ENCODE measurements around the gene NF1.
"Not testable (repeated sequence)": the region's sequence is repeated elsewhere in the genome, so short reads cannot be mapped to it uniquely, and the experiment has no call there.

NF1 gene

DNA sequence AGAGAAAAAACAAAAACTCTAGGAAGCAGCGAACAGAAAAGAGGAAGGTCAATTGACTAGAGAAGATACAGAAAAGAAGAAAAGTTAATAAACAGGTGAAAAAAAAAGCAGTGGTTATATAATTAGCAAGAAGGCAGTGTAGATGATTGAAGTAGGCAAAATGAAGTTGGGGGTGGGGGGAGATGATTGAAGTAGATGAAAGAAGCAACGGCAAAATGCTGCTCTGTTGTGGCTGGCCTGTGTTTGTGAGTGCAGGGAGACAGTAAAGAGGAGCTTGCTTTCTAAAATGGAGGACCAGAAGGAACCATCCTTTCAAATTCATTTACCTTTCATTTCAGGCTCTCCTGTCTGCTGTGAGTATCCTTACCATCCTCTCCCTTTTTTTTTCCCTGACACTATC, 215.5 kb downstream of the NF1 start:
- DNase-seq: peak; percentile 40

DNA sequence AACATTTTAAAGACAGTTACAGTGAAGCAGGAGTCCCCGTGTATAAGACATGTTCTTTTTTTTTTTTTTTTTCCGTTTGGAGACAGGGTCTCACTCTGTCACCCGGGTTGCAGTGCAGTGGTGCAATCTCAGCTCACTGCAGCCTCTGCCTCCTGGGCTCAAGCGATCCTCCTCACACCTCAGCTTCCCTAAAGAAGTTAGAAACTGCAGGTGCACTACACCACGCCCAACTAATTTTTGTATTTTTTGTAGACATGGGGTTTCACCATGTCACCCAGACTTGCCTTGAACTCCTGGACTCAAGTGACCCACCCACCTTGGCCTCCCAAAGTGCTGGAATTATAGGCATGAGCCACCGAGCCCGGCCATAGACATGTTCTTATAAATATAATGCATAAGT, 216.1 kb downstream of the NF1 start:
- DNase-seq: peak; percentile 41

DNA sequence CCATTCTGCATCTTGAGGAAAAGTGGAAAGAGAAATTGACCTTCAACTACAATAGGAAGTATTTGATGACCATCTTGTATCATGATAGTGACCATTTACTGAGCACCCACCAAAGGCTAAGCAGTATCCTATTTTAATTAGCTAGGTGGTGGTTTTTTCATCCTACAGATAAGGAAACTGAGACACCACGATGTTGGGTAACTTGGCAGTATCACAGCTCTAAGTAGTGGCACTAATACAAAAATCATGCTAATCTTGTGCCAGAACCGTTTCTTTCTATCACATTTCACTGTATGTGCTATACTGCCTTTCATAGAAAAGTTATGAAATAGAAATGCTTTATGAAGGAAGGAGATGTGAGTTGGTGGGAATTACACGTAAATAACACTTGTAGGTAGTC, 216.7 kb downstream of the NF1 start:
- DNase-seq: no peak

DNA sequence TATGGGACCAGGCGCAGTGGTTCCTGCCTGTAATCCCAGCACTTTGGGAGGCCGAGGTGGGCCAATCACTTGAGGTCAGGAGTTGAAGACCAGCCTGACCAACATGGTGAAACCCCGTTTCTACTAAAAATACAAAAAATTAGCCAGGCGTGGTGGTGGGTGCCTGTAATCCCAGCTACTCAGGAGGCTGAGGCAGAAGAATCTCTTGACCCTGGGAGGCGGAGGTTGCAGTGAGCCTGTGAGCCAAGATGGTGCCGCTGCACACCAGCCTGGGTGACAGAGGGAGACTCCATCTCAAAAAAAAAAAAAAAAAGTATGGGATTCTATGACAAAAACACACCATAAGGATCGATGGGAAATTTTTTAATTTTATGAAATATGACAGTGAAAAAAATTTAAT, 217.4 kb downstream of the NF1 start:
- peak; percentile 55 for DNase-seq

DNA sequence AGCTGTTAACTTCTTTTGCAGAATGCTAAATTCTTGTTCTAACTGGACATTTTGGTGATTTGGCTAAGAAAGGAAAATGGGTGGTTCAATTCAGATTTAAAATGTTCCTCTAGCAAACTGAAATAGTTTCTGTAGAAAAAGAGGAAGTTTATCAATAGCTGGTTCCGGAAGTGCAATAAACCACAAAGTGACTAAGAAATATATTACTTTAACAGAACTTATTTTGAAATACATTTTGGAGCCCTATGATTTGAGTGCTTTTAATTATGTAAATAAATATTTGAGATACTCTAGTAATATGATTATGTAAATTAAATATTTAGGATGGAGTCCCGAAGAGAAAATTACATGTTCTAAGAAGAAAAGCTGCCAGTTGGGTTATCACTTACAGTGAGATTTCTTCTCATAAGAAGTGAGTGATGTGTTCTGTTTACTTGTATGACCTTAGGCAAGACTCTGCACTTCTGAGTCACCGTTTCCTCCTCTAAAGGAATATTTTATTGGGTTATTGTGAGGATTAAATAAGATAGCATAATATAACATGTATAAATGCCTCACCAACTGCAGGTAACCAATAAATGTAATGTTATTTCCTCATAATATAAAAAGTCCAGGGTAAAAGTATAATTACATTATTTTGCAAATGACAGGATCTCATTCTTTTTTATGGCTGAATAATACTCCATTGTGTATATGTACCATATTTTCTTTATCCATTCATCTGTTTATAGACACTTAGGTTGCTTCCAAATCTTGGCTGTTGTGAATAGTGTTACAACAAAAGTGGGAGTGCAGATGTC, 219.4 kb downstream of the NF1 start, which contains the start of gene EVI2B:
Gene EVI2B (minus strand): TSS at position 73 of the 800 bp plus-strand sequence. CDS start 8,445 bp downstream, outside the sequence.
- no peak for DNase-seq

DNA sequence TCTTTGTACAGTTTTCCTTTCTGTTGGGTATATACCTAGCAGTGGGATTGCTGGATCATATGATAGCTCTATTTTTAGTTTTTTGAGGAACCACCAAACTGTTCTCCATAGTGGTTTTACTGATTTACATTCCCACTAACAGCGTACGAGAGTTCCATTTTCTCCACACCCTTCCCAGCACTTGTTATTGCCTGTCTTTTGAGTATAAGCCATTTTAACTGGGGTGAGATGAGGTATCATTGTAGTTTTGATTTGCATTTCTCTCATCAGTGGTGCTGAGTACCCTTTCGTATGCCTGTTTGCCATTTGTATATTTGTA, 220.0 kb downstream of the NF1 start:
- no peak for DNase-seq

DNA sequence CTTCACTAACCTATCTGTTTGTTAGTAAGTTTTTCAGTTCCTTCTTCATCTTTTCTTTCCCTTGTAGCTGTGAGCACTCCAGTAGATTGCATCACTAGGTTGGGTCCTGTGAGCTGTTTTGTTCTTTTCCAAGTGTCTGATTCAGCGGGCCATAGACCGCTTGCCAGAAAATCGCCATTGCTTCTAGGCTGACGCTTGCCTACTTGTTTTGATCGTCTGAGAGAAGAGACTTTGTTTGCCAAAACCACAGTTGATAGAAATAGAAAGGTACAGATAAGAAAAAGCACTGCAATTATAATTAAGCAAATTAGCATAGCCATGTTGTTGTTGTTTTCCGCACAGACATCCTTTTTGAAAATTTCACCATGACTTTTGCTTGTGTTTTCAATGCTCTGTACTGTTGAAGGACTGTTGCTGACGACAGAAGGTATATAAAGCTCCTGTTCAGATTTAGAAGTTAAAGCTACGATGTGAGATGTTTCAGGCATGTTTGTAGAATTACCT, 223.6 kb downstream of the NF1 start:
- peak; percentile 66 for DNase-seq

DNA sequence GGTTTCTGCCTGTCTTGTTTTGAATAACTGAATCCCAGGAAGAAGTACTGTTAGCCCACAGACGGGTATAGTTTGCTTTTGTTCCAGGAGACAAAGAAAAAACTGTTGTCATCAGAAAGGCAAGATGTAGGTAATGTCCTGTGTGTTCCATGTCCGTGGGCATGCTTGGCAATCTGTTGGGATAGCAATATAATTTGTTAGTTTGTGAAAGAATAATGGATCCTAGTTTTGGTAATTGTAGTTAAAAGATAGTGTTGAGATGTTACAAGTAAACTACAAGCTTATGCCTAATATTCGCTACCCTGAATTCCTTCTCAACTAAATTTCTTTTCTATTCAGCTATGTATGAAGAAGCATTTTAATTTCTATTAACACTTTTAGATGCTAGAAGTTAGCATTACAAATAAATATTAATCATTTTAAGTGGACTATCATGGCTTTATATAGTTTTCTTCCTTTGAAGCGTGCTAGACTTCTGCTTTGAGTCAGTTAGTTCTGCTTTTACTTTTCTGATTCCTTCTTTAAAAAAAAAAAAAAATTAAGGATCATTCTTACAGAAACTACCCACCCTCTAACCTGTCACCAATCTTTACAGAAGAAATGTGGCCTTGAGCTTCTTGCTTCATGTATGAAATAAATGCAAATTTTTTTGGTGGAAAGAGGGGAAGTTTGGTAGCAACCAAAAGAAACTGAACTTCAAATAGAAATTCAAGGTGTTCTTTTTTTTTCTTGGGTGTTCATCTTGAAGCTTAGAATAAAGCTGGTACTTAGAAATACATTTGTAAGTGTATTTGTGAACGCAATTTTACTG, 224.3 kb downstream of the NF1 start:
- no peak for DNase-seq

DNA sequence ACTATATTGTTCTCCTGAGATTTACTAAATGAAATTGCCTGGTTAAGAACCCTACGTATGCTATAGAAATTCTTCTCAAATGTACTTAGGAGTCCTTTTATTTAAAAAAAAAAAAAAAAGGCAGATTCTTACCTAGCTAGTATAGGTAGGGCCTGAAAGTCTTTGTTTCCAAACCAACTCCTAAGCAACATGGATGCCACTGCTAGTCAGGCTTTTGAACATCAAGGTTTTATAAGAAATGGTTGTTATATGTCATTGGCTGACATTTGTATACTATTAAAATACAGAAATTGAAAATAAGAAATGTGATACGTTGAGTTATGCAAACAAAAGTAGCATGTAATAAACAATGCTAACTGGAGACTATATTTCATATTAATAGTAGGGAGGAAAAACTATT, 225.5 kb downstream of the NF1 start:
- DNase-seq: no peak

DNA sequence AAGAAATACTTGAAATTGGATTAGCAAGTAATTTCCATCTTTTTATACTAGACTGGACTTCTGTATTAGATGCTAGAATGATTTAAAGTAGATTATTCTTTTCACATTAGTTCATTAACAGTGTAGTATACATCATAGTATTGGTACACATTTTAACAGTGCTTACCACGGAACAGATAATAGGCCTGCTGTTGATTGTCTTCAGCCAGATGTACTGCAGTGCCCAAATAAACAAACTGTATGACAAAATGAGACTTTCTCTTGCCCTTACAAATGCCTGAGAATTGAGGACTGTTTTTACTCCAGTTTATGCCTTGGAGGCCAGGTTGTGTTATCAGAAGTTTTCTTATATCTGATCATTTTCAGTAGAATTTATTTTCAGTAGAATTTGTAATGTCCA, 226.0 kb downstream of the NF1 start:
- no peak for DNase-seq

DNA sequence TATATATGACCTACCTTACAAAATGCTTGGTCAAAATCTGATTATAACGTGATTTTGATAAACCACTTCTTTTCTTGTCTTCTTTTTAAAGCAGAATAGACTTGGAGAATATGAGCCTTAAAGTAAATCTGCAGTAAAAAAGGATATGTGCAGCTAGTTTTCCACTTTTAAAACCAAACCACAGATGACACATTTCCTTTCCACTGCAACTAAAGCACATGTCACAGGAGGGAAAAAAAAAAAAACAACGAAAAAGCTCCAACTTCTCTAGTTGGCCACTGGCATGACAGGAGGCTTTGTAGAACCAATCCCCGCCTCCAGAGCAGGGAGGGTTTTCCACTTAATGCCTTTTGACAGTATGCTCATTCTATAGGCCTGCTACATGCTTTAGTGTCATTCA, 226.7 kb downstream of the NF1 start, which contains the start of gene EVI2A:
Gene EVI2A (minus strand): TSS at position 142 of the 400 bp plus-strand sequence. CDS start 2,609 bp downstream, outside the sequence.
- peak; percentile 79 for DNase-seq

DNA sequence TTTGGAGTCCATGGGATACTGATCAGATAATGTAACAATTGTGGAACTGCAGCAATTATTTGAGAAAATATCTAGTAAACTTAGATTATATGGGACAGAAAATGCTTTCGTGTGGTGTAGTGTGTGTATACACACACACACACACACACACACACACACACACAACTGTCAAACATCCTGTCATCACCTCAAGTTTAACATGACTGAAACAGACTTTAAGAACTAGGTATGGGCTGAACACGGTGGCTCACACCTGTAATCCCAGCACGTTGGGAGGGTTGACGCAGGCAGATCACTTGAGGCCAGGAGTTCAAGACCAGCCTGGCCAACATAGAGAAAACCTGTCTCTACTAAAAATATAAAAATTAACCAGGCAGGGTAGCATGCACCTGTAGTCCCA, 227.2 kb downstream of the NF1 start:
- DNase-seq: no peak

DNA sequence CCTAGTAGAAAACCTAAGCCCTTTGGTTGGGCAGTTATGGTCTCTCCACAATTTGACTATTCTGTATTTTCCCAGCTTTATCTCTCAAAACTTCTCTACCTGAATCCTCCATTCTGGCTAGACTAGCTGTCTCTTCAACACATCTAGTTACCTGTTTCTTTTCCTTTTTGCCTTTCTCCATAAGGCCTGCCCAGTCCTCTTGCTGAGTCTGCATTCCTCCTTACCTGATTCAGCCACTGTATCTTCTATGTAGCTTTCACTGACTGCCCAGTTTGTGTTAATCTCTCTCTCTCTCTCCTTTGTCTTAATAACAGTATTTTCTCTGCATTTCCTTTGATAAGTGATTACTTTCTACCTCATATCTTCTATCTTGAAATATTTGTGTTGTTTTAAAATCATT, 228.8 kb downstream of the NF1 start:
- no peak for DNase-seq

DNA sequence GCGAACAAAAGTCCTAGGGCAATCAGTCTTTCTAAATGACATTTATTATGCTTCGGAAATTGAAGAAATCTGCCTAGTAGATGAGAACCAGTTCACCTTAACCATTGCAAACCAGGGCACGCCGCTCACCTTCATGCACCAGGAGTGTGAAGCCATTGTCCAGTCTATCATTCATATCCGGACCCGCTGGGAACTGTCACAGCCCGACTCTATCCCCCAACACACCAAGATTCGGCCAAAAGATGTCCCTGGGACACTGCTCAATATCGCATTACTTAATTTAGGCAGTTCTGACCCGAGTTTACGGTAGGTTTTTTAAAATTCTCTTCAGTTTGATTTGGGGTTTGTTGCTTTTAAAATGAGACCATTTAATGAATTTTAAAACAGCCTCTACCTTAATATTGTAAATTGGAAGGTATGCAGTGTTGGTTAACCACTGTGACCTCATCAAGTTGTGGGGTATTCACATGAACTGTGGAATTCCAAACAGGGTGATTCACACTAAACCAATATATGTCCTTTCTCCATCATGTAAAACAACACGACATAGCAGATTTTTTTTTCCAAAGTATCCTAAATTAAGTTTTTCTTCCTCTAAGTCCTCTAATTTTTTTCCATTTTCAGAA, 232.9 kb downstream of the NF1 start:
- no peak for DNase-seq

DNA sequence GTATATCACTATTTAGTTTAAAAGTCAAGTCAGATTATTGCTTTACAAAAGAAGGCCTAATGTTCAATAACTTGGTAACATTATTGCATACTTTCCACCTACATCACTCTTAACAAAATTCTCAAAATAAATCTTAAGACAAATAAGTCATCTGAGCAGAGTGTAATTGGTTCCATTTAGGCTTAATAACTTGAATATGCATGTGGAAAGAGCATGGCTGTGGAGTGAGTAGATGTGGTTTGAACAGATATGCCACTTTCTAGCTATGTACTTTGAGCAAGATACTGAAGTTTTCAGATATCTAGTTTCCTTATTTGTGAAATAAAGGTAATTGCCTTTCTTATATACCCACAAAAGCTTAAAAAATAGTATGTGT, 233.4 kb downstream of the NF1 start:
- no peak for DNase-seq

DNA sequence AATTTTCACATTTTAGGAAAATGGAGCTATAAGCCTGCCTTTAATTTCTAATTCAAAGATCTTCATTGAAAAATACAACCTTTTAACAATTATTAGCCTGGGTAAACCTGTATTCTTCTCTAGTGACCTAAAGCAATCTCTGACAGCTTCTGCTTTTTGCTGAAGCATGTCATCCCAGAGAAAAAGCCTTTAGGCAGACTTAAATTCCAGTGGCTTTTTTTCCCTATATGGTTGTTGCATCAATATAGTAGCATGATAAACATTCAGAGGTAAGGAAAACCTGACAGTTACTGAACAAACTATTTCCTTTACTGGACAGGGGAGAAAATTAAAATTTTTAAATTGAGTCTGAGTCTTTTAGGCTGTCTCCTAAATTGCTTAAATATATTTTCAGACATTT, 234.4 kb downstream of the NF1 start:
- no peak for DNase-seq

DNA sequence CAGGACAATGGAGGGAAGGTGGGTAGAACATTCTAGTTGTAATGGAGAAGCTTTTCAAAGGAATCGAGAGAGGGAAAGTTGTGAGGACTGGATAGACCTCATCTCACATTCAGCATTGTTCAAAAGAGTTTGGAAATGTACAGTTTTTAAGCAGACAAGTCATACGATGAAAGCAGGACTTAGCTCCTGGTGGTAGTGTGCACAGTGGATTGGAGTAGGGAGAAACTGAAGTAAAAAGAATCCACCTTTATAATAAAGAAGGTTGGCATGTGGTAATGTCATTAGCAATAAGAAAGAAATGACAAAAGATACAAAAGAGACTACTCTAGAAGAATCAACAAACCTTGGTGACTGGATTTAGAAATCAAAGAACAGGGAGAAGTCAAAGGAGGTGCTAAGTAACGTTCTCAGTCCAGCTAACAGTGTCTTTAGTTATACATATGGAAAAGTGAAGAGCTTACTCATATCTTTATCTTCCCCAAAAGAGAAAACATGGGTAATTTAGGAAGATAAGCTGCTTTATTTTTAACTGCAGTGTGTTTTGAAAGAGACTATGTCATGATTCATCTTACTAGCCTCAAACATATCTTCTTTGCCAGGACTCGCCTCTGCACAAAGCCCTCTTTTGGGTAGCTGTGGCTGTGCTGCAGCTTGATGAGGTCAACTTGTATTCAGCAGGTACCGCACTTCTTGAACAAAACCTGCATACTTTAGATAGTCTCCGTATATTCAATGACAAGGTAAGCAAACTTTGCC, 245.3 kb downstream of the NF1 start:
- no peak for DNase-seq

DNA sequence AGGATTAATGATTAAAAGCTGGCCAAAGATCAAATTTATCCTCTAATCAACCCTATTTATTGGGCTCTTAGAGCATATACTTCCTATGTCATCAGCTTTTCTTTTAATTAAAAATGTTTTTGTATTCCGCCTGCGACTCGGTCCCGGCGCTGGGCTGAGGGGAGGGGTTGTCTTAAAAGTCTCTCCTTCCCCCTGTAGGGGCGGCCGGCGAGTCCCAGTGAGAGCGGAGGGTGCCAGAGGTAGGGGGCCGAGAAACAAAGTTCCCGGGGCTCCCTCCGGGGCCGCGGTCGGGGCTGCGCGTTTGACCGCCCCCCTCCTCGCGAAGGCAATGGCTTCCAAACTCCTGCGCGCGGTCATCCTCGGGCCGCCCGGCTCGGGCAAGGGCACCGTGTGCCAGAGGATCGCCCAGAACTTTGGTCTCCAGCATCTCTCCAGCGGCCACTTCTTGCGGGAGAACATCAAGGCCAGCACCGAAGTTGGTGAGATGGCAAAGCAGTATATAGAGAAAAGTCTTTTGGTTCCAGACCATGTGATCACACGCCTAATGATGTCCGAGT, 250.5 kb downstream of the NF1 start:
- DNase-seq: not testable (repeated sequence)

DNA sequence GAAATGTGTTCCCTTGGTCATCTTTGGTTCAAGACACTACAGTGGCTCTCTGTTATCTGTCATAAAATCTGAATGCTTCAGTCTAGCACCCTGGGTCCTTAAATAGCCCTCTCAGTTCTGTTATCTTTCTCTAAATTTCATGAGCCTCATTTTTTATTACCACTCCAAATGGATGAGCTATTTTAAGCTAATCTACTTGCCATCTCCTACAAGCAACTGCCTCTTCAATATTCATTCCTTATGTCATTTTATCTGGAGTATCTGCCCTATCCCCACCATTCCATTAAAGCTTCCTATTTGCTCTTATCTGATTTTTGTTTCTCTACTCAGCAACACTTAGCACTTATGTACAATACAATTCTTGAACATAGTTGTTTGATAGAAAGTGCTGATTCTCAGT, 254.7 kb downstream of the NF1 start:
- no peak for DNase-seq

DNA sequence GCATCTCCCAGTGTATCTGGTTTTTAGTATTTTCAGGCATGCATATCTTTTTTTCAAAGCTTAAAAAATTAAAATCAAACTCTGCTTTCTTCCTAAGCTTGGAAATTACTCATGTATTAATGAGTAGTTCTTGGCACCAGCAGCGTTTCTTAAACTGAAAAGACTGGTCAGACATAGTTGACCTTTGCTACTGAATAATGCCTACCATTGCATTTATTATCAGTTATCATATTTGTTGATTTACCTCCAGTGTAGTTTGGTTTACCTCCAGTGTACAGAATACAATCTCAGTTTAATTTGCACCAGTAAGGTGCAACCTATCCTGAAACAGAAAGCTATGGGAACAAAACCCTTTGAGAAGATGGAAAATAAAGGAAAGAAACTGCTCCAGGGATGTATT, 261.2 kb downstream of the NF1 start:
- no peak for DNase-seq

DNA sequence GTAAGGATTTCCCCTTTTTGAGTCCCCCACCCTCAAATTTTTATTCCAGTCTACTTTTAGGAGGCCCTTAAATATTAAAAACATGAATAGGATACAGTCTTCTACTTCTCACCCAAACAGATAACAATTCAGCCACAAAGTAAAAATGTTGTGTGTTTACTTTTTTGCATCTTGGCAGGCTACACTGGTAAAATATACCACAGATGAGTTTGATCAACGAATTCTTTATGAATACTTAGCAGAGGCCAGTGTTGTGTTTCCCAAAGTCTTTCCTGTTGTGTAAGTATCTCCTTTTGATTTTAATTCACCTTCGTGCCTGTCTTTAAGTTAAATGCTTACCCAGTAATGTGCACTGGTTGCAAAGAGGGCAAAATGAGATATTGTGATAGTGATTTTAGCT, 262.3 kb downstream of the NF1 start:
- DNase-seq: no peak

DNA sequence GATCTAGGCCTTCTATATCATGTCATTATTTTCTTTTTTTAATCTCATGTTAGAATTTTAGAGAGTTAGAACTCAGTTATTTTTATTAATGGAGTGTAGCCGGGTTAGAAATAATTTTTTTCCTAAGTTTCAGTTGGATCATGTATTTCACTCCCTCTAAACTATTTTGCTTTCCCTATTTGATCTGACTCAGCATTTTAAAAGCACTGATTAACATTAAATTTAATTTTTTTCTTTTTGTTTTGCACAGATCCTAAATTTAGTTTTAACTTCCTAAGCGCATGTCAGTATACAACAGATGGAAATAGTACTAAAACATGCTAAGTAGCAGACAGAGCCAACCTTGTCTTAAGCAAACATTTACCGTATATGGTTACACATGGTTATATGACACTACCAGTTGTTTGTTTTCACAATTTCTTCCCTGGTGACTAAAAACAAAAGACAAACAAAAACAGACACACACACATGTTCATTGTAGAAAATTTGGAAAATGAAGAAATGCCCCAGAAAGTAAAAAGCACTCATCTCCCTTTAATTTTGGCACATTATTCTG, 263.1 kb downstream of the NF1 start:
- no peak for DNase-seq

Data from stimulated activated CD8-positive, alpha-beta memory T cell treated with anti-CD3 and anti-CD28 coated beads, Interleukin-4, amount 100 ng/mL, for 48 hours (primary cell).